Neutrophil (primary cell): ENCODE data around the gene PLEK2.

Experiments used
- H3K27ac ChIP-seq: fragments of 200-600 bp; sonication (generic); 2 replicates; pipeline ENCODE4 v1.5.1; 2016; ENCODE audit warnings: mild to moderate bottlenecking, moderate library complexity
- H3K27me3 ChIP-seq: fragments of 200-600 bp; sonication (generic); 2 replicates; pipeline ENCODE4 v1.6.0; 2016; ENCODE audit warnings: mild to moderate bottlenecking
- H3K36me3 ChIP-seq: fragments of 200-600 bp; sonication (generic); 2 replicates; pipeline ENCODE4 v1.5.1; 2017
- H3K4me1 ChIP-seq, 2 experiments: fragments of 200-600 bp in 1 of 2; sonication (generic) in 1 of 2; 1 replicate in 1 of 2; 2 replicates in 1 of 2; pipeline versions ENCODE4 v1.5.1 to v1.6.1; 2013 to 2016; ENCODE audit warnings: low read depth in 1 of 2, low read length in 1 of 2, mild to moderate bottlenecking in 1 of 2, moderate library complexity in 1 of 2; ENCODE audit not compliant: control insufficient read depth in 1 of 2, insufficient read depth in 1 of 2
- H3K4me3 ChIP-seq, 2 experiments: fragments of 200-600 bp in 1 of 2; sonication (generic) in 1 of 2; 1 replicate in 1 of 2; 2 replicates in 1 of 2; pipeline ENCODE4 v1.5.1; 2013 to 2016; ENCODE audit warnings: low read depth in 1 of 2, low read length in 1 of 2, mild to moderate bottlenecking in 1 of 2, moderate library complexity in 1 of 2
- H3K9me3 ChIP-seq: fragments of 200-600 bp; sonication (generic); 2 replicates; pipeline ENCODE4 v1.5.1; 2016
- TF ChIP-seq, protein P1 (sequence below): fragments of 200-600 bp; sonication (generic); IDR thresholded peaks from 2 replicates; pipeline ENCODE4 v1.5.1; 2016; ENCODE audit warnings: antibody characterized with exemption

Gene PLEK2, protein sequence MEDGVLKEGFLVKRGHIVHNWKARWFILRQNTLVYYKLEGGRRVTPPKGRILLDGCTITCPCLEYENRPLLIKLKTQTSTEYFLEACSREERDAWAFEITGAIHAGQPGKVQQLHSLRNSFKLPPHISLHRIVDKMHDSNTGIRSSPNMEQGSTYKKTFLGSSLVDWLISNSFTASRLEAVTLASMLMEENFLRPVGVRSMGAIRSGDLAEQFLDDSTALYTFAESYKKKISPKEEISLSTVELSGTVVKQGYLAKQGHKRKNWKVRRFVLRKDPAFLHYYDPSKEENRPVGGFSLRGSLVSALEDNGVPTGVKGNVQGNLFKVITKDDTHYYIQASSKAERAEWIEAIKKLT

DNA sequence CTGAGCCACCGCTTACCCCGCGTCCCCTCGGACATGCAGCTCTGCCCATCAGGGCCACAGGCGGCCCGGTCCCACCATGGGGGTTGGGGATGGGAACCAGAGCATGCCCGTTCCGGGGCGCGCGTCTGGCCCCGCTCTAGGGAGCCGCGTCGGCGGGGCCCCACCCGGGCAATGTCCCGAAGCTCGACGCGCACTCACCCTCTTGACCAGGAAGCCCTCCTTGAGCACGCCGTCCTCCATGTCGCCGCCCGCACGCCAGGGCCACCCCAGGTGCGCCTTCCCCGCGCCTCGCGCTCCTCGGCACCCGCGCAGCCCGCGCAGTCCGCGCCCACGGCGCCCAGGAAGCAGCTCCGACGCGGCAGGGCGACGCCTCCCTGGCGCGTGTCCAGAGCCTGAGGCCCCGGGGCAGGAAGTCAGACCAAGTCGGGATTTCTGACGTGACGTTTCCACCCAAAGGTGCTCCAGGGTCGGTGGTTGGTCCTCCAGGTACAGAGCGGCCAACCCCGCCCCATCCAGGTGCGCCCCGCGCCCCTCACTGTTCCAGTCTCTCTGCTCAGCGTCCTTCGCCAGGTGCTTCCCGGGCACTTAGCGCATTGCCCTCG, at the start of gene PLEK2:
TSS of gene PLEK2 (minus strand) at position 346 of the 602 bp plus-strand sequence. CDS start at position 240, 106 bp downstream.
- Histone ChIP-seq H3K4me1 (peaks cover 0 to 9% of the 10 kb centered on the region in 2 experiments), H3K9me3 (no peaks in the 10 kb centered on the region), H3K27ac (no peak within 1 kb of the TSS), H3K36me3 (no peaks in the 10 kb centered on the region), H3K27me3 (peaks cover 49% of the 10 kb centered on the region), H3K4me3 (no peak within 1 kb of the TSS)
- TF ChIP-seq, protein P1, sequence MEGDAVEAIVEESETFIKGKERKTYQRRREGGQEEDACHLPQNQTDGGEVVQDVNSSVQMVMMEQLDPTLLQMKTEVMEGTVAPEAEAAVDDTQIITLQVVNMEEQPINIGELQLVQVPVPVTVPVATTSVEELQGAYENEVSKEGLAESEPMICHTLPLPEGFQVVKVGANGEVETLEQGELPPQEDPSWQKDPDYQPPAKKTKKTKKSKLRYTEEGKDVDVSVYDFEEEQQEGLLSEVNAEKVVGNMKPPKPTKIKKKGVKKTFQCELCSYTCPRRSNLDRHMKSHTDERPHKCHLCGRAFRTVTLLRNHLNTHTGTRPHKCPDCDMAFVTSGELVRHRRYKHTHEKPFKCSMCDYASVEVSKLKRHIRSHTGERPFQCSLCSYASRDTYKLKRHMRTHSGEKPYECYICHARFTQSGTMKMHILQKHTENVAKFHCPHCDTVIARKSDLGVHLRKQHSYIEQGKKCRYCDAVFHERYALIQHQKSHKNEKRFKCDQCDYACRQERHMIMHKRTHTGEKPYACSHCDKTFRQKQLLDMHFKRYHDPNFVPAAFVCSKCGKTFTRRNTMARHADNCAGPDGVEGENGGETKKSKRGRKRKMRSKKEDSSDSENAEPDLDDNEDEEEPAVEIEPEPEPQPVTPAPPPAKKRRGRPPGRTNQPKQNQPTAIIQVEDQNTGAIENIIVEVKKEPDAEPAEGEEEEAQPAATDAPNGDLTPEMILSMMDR: no peak

GRCh38 chr14:67461341-67461985, 49.5 kb upstream of the PLEK2 start:
- Histone ChIP-seq H3K4me1 (no peaks in the 10 kb centered on the region), H3K36me3 (no peaks in the 10 kb centered on the region), H3K9me3 (no peaks in the 10 kb centered on the region), H3K27me3 (no peaks in the 10 kb centered on the region), H3K27ac (no peak overlapping the region), H3K4me3 (no peak overlapping the region)
- TF ChIP-seq, protein P1: no peak

DNA sequence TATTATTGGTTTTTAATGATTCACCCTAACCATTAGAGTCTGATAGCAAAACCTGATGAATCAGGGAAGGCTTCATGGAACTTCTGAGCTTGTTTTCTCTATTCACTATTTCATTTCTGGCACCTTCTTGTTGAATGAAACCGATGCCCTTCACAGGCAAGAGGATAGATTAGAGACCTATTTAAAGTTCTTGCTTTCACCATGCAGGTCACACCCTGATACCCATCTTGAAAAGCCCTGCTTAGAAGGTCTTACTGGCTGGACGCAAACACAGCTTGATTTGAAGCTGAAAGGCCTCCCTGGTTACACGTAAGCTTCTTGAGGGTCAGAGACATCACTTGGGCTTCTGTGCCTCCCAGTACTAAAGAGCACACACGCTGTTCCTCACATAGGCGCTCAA, 47.4 kb upstream of the PLEK2 start:
- Histone ChIP-seq H3K27ac (no peak overlapping the region), H3K27me3 (no peaks in the 10 kb centered on the region), H3K36me3 (no peaks in the 10 kb centered on the region), H3K9me3 (no peaks in the 10 kb centered on the region), H3K4me3 (no peak overlapping the region), H3K4me1 (no peaks in the 10 kb centered on the region)
- TF ChIP-seq, protein P1: no peak

DNA sequence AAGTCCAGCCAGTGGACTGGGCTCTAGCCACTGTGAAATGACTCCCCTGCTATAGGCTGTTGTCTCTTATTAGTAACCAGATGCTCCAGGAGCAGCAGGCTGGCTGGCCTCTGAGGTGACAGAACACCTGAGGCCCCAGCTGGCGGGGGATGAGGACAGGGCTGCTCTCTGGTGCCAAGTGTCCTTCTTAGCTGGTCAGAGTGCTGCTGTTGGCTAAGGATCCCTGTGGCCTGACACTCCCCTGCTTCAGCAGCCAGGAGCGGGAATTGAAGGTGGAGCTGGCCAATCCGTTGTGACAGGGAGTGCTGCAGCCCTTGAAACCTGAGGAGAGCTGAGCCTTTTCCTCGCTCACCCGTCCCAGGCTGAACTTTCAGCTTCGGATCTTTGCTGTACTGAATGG, 45.8 kb upstream of the PLEK2 start:
- H3K27me3 ChIP-seq: no peaks in the 10 kb centered on the region
- H3K27ac ChIP-seq: no peak overlapping the region
- H3K36me3 ChIP-seq: no peaks in the 10 kb centered on the region
- no peak overlapping the region for H3K4me3 ChIP-seq
- H3K4me1 ChIP-seq: no peaks in the 10 kb centered on the region
- H3K9me3 ChIP-seq: no peaks in the 10 kb centered on the region
- TF ChIP-seq, protein P1: no peak

GRCh38 chr14:67456732-67457131, 44.8 kb upstream of the PLEK2 start:
- H3K27me3 ChIP-seq: no peaks in the 10 kb centered on the region
- TF ChIP-seq, protein P1: no peak

More at GRCh38 chr14:67456732-67457131, 44.8 kb upstream of the PLEK2 start:
- Histone ChIP-seq H3K9me3 (no peaks in the 10 kb centered on the region), H3K27ac (no peak overlapping the region), H3K4me1 (no peaks in the 10 kb centered on the region), H3K36me3 (no peaks in the 10 kb centered on the region), H3K4me3 (no peak overlapping the region)
